ENCODE data around the gene RACK1. TPM values are rescaled to one million over a fixed set of nuclear protein-coding genes. Genes with fewer than 3 reads are reported as not detected.

RACK1 gene
- polyA plus RNA-seq, 1 of the 3 experiments (the other 2 are of a cell fraction) = 4,715 TPM

GRCh38 chr5:181260720-181261319 lies 17.1 kb upstream of the RACK1 start, which contains the start of gene TRIM52 (continued):
- TF ChIP-seq RAD21 (IDR thresholded peaks at IDR 0.05; ENCODE audit: low read length) = no peak

GRCh38 chr5:181259974-181260719 lies 16.4 kb upstream of the RACK1 start:
- ChIA-PET POLR2A (interaction anchor here (0.7 to 3.7 kb wide), 5 partner anchors 9 to 38 kb away, joined by 3 to 22 read pairs (median 5); partner anchors contain the start of genes RACK1 and TRIM41), CTCF (interaction anchor here (0.9 to 1.6 kb wide), 5 partner anchors 10 to 70 kb away, joined by 3 to 5 read pairs (median 3); partner anchors contain the start of gene RACK1)
- no peaks in the 10 kb centered on the region for H3K9me3 ChIP-seq
- no peak for TF ChIP-seq MEF2A (IDR thresholded peaks at IDR 0.05; ENCODE audit: borderline replicate concordance, low read depth)
- TF ChIP-seq RCOR1 (IDR thresholded peaks at IDR 0.05; ENCODE audit: low read length) = no peak
- no peak for TF ChIP-seq CHD2 (IDR thresholded peaks at IDR 0.05; ENCODE audit: low read length, partially characterized antibody)
- TF ChIP-seq FOSL2 (IDR thresholded peaks at IDR 0.05; ENCODE audit: borderline replicate concordance, low read depth) = no peak
- no peak for TF ChIP-seq RAD21 (IDR thresholded peaks at IDR 0.05; ENCODE audit: low read length)
- TF ChIP-seq REST (IDR thresholded peaks at IDR 0.05; ENCODE audit: low read depth, low read length) = no peak
- TF ChIP-seq JUND (IDR thresholded peaks at IDR 0.05) = no peak
- no peak for TF ChIP-seq FOXJ3 (CRISPR knock-in tag; IDR thresholded peaks at IDR 0.05)
- TF ChIP-seq, protein P1, sequence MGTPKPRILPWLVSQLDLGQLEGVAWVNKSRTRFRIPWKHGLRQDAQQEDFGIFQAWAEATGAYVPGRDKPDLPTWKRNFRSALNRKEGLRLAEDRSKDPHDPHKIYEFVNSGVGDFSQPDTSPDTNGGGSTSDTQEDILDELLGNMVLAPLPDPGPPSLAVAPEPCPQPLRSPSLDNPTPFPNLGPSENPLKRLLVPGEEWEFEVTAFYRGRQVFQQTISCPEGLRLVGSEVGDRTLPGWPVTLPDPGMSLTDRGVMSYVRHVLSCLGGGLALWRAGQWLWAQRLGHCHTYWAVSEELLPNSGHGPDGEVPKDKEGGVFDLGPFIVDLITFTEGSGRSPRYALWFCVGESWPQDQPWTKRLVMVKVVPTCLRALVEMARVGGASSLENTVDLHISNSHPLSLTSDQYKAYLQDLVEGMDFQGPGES (IDR thresholded peaks at IDR 0.05; ENCODE audit: low read depth, low read length) = no peak
- peaks cover 23% of the 10 kb centered on the region in 2 experiments for H3K36me3 ChIP-seq (replicated peaks in 1 of 2; ENCODE audit: control insufficient read depth in 1 of 2, insufficient read depth in 2 of 2, low read length in 1 of 2)
- H3K27me3 ChIP-seq (ENCODE audit: insufficient read depth) = no peaks in the 10 kb centered on the region
- no peaks in the 10 kb centered on the region for H3K9me2 ChIP-seq
- H3K9ac ChIP-seq = peak overlapping the region; percentile 100
- peaks cover 0 to 21% of the 10 kb centered on the region in 2 experiments; a peak in 2 of 4 replicates for H3K4me1 ChIP-seq (ENCODE audit: control insufficient read depth in 1 of 2, insufficient read depth in 2 of 2, low read depth in 1 of 2, low read length in 1 of 2)
- peaks cover 40% of the 10 kb centered on the region for H4K20me1 ChIP-seq (ENCODE audit: insufficient read depth)
- H3K4me2 ChIP-seq = peak overlapping the region; percentile 100
- H3K27ac ChIP-seq (ENCODE audit: low read depth in 2 of 2, low read length in 1 of 2) = peak overlapping the region; percentile 95 to 96; a peak in 3 of 4 replicates
- H2AFZ ChIP-seq (ENCODE audit: low read depth) = peak overlapping the region; percentile 72; the same call in 1 of the 2 replicates
- H3K79me2 ChIP-seq (ENCODE audit: insufficient read depth) = peaks cover 78% of the 10 kb centered on the region
- peak; percentile 36 for DNase-seq
- H3F3A ChIP-seq (replicated peaks; ENCODE audit: insufficient read depth) = peaks cover 11% of the 10 kb centered on the region
- H3K4me3 ChIP-seq (ENCODE audit: low read depth in 2 of 2, low read length in 1 of 2) = peak overlapping the region; percentile 84 to 97
- WGBS (ENCODE audit: low lambda C conversion rate) = 3% methylated on average over 26 of the region's 26 CpGs
